Fibroblast of pulmonary artery (primary cell): Measurements from ENCODE around the gene XRCC3.

Experiments
- DNase-seq: peaks from one replicate; pipeline ENCODE4 v3.0.0-alpha.2; 2010; ENCODE audit warnings: low read depth
- H3K4me3 ChIP-seq: replicated peaks from 2 replicates; pipeline ENCODE4 v1.5.1; 2011; ENCODE audit warnings: low read depth, mild to moderate bottlenecking, control low read depth, low read length, moderate library complexity
- CTCF ChIP-seq: IDR thresholded peaks from 2 replicates; pipeline ENCODE4 v1.5.1; 2011; ENCODE audit warnings: mild to moderate bottlenecking, control low read depth, low read length, inconsistent platforms; ENCODE audit errors: missing control alignments

XRCC3 gene

GRCh38 chr14:103753774-103754173 lies 38.5 kb upstream of the XRCC3 start:
- no peak overlapping the region for H3K4me3 ChIP-seq
- DNase-seq, result no peak
- no peak for TF ChIP-seq CTCF

GRCh38 chr14:103749860-103750259 lies 34.6 kb upstream of the XRCC3 start:
- no peak for DNase-seq
- H3K4me3 ChIP-seq, result no peak overlapping the region
- no peak for TF ChIP-seq CTCF

GRCh38 chr14:103749452-103749851 lies 34.2 kb upstream of the XRCC3 start:
- H3K4me3 ChIP-seq, result no peak overlapping the region
- TF ChIP-seq CTCF, result no peak
- DNase-seq, result no peak

- TF ChIP-seq CTCF, result no peak
- no peak overlapping the region for H3K4me3 ChIP-seq
- no peak for DNase-seq
Measured at GRCh38 chr14:103748534-103748857, 33.2 kb upstream of the XRCC3 start.

- DNase-seq, result no peak
- TF ChIP-seq CTCF, result no peak
- H3K4me3 ChIP-seq, result no peak overlapping the region
Measured at GRCh38 chr14:103746701-103747100, 31.4 kb upstream of the XRCC3 start.

GRCh38 chr14:103745424-103745823 lies 30.2 kb upstream of the XRCC3 start:
- DNase-seq, result no peak
- no peak overlapping the region for H3K4me3 ChIP-seq
- no peak for TF ChIP-seq CTCF

GRCh38 chr14:103744621-103745395 lies 29.6 kb upstream of the XRCC3 start:
- DNase-seq, result no peak
- no peak for TF ChIP-seq CTCF
- H3K4me3 ChIP-seq, result no peak overlapping the region
